GM21723 (cell line): ENCODE data around the gene RHOU.

Experiments used
- ATAC-seq: cut with Tn5 transposase; IDR thresholded peaks from one replicate; pipeline ENCODE4 v1.9.1; 2021; ENCODE audit warnings: mild to moderate bottlenecking, moderate library complexity; ENCODE audit not compliant: unreplicated experiment

RHOU gene

GRCh38 chr1:228736844-228737445 is 1.7 kb downstream of the RHOU start:
- no peak for ATAC-seq

GRCh38 chr1:228737601-228738041 is 2.3 kb downstream of the RHOU start:
- no peak for ATAC-seq

- ATAC-seq, result no peak
These were observed 4.5 kb downstream of the RHOU start for GRCh38 chr1:228739826-228740225.

GRCh38 chr1:228740543-228741317 is 5.5 kb downstream of the RHOU start:
- no peak for ATAC-seq

- ATAC-seq, result no peak
These were observed 7.1 kb downstream of the RHOU start for GRCh38 chr1:228742281-228742860.

- no peak for ATAC-seq
These were observed 8.1 kb downstream of the RHOU start for GRCh38 chr1:228743405-228743804.

GRCh38 chr1:228744356-228744755 is 9.1 kb downstream of the RHOU start:
- ATAC-seq, result no peak

- ATAC-seq, result no peak
These were observed 9.6 kb downstream of the RHOU start for GRCh38 chr1:228744918-228745317.

- no peak for ATAC-seq
These were observed 10.2 kb downstream of the RHOU start for GRCh38 chr1:228745497-228745896.

DNA sequence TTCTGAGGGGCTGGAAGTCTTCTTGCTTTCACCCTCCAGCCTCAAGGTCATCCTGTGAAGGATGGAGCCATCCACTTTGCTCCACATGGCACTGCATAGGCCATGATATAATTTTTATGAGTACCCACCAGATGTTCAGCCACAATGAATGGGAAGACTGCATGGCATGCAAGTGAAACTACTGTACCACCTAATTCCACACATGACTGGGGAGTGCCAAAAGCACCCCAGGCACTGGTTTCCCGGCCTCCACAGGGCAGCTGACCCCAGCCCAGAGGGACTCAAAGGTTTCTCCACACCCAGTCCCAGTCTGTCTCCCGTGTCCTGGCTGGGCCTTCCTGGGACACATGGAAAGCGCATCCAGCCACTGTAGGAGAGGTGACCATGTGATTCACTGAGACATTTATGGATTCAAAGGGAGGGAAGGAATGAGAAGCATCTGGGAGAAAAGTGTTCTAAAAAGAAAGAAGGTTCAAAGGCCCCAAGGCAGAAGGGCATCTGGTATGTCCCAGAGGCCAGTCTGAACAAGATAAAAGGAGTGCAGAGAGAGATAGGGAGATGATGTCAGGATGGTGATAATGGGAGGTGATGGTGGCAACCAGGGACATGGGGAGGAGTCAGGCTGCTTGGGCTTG is 12.1 kb downstream of the RHOU start:
- no peak for ATAC-seq

- ATAC-seq, result no peak
These were observed 12.8 kb downstream of the RHOU start for GRCh38 chr1:228748029-228748428.

DNA sequence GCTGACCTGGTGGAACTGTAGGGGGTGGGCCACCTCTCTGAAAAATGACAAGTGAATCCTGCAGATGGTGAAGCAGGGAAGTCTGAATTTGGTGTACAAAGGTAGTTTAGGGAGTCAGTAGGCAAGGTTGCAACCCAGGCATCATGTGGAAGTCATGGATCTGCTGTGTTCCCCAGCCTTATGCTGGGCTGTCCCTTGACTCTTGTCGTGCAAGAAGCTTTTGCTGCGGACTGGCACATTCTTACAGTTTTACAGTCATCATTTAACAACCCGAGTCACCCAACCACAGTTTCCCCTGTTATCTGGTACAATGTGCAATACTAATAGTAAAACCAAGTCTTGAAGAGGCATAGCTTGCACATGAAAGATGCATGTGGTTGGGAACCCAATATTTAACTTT is 13.2 kb downstream of the RHOU start:
- no peak for ATAC-seq

GRCh38 chr1:228749765-228750164 is 14.5 kb downstream of the RHOU start:
- no peak for ATAC-seq

GRCh38 chr1:228750915-228751314 is 15.6 kb downstream of the RHOU start:
- no peak for ATAC-seq

DNA sequence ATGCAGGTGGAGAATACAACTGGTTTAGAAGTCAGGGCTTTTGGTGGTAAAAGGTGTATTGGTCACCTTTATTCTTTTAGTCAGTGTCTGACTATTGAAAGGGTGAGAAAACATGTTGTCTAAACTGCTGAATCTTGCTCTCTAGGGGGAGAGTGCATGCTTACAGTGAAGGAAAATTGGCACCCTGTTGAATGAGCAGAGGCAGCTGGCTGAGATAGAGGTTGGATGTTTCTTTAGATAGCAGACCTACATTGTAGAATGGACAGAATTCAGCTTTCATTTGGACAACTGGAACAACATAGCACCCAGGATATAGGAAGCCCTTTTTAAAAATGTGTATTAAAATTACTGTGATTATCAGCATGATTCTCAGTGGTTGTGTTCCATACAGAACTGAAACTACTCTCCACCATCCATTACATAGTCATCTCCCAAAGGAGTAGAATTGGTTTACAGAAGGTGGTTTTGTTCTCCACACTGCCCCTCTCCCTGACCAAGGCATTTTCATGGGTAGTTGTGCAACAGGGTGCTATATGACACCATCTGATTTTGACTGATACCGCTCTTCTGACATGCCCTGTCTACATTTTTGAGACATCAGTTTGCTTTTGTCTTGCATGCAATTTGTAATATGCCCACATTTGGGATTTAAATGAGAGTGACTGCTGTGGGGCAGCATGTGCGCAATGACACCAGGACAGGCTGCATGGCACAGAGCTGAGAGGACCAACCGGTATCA is 16.2 kb downstream of the RHOU start:
- no peak for ATAC-seq

DNA sequence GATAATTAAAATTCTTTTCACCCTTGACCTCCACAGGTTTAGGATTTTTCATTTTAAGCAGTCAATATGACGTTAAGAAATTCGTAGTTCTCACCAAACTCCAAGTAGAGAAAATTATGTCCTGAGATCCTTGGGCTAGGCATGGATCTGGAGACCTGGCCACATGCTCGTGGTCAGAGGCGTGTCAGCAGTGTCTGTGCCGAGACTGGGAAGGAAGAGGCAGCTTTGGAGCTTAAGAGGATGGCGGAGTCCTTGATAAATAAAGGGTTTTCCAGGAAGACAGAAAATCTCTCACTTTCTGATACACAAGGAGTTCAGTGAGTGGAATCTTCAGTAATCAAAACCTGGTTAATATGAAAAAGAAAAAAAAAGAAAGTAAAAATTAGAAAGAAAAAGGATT is 17.0 kb downstream of the RHOU start:
- no peak for ATAC-seq

DNA sequence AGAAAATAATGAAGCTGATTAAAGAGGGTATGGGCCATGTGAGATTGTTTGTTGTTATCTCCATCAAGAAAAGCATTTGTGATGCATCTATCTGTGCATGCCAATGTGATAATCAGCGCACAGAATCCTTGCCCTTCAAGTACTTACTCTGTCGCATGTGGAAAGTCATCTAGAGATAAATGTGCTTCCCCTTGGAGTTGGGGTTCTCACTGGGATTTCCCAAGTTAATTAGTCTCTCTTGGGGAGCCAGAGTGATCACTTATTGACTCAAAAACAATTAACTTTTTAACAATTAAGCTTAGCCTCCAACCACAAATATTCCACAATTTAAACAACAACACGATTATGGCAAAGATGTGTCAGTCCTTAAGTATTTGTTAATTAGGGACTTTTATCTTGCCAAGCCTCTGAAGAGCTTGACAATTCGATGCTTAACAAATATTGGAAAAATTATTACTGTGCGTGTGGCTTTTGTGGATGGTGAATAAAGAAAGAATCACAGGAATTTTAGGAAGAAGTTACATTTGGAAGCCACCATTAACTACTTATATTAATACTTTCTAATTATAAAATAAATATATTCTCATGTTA is 17.5 kb downstream of the RHOU start:
- ATAC-seq, result no peak

DNA sequence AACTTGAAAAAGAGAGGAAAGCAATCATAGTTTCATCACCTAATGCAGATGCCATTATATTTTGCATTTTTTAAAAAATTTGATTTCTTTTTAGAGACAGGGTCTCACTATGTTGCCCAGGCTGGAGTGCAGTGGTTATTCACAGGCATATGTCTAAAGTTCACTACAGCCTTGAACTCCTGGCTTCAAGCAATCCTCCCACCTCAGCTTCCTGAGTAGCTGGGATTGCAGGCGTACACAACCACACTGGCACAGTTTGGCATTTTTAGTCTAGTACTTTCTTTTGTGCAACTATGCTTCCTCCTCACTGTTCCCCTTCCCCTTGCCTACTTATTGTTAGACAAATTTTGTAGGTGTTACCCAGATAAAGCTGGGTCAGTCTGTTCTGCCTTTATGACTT is 18.0 kb downstream of the RHOU start:
- no peak for ATAC-seq

- no peak for ATAC-seq
These were observed 18.6 kb downstream of the RHOU start for GRCh38 chr1:228753786-228754360.

DNA sequence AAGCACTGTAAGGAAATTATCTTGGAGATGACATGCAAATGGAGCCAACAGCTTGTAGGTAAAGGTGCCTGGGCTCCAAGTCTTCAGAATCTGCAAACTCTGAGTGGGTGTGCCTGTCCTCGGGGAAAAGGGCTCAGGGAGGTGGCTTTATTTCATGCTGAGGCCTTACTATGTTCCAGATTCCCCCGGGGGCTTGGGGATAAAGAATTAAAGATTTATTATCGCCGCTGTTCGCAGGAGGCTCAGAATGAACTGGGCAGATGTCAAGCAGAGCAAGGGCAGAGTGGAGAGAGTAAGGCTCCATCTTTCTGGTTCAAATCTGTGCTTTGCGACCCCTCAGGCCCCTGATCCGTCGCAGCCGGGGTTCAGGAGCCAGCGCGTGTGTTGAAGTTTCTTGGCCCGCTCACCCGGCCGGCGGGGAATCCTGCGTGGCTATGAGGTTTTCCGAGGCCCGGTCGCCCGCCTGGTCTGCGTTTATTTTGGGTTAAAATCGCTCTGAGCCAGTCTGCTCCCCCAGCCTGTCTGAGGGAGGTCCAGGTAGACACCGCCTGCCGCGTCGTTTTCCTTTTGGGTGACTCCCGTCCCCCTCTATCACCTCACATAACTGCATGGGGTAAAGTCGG is 19.5 kb downstream of the RHOU start:
- no peak for ATAC-seq
